Neural crest cell (in vitro differentiated cells): ENCODE data around the gene ACD. TPM values are rescaled to one million over a fixed set of nuclear protein-coding genes. Genes with fewer than 3 reads are reported as not detected.

ENCODE experiments used
- DNase-seq: peaks from one replicate; pipeline ENCODE4 v3.0.0; 2021; ENCODE audit warnings: low read depth, mixed read lengths, low spot score
- H3K27ac Mint-ChIP-seq: one replicate; pipeline ENCODE4 v1.8.0; 2021; ENCODE audit warnings: mild to moderate bottlenecking, mixed read lengths; ENCODE audit not compliant: unreplicated experiment
- H3K27me3 Mint-ChIP-seq: 2 replicates; pipeline ENCODE4 v1.8.0; 2021; ENCODE audit warnings: low read depth, mild to moderate bottlenecking, mixed read lengths
- H3K36me3 Mint-ChIP-seq: 2 replicates; pipeline ENCODE4 v1.8.0; 2021; ENCODE audit warnings: low read depth, mild to moderate bottlenecking, mixed read lengths
- H3K4me1 Mint-ChIP-seq: 2 replicates; pipeline ENCODE4 v1.8.0; 2021; ENCODE audit warnings: mixed read lengths
- H3K4me3 Mint-ChIP-seq: one replicate; pipeline ENCODE4 v1.8.0; 2021; ENCODE audit warnings: mild to moderate bottlenecking, mixed read lengths
- H3K9me3 Mint-ChIP-seq: 2 replicates; pipeline ENCODE4 v1.8.0; 2021; ENCODE audit warnings: mixed read lengths
- long read RNA-seq: library from polyadenylated mRNA; unstranded; transcript quantifications from one replicate; pipeline ENCODE4 v2.0.0, GENCODE V29; 2020
- total RNA-seq: library from RNA; stranded (reverse); gene quantifications from 2 replicates; pipeline ENCODE4 v1.2.1, GENCODE V29; 2021
- TF ChIP-seq, protein P1 (sequence below): fragments of 200-600 bp; sonication (generic); conservative IDR thresholded peaks from 2 replicates; pipeline ENCODE4 v1.5.0; 2021; ENCODE audit warnings: antibody characterized with exemption, mild to moderate bottlenecking

Gene ACD
- 39.3 and 39.8 TPM in 2 replicates for total RNA-seq
- long read RNA-seq, result 0 reads

DNA sequence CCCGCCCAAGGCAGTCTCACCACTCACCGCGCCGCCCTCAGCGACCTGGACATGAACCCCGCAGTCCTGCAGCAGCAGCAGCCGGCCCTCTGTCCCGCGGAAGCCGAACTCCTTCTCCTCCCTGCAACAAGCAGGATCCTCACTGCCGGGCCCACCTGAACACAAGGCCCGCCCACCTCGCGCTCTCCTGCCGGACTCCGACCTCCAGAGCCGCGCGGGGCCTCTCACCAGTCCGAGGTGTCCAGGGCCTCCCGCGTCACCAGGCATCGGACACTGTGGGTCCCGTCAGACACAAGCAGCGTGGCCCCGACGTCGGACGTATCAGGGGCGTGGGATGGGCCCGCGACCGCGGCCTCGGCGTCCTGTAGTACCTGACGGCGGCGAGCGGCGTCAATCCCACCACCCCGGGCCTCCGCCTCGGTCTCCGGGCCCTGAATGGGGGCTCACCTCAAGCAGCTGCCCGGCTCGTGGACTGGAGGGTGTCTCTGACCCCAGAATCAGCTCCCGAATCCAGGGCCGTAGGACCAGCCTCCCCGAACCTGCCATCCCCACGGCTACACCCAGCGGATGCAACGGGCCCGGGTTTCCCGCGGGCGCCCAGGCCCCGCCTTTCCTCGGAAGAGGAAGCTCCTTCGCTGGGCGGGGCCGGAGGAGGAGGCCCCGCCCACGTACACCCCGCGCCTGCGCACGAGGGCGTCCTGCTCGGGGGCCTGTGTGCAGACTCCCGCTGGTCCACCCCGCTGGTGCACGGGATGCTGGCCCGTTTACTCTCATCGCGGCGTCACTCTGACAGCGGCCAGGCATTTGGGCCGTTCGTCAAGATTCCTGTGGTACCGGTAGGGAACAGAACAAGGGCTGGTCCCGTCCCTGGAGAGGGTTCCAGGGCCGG is at the start of gene ACD:
TSS of gene ACD (minus strand) at position 586 of the 889 bp plus-strand sequence. CDS start at position 546, 40 bp downstream.
- no peaks in the 10 kb centered on the region for H3K9me3 Mint-ChIP-seq
- peak within 1 kb of the TSS; percentile 98 for H3K4me3 Mint-ChIP-seq
- H3K36me3 Mint-ChIP-seq, result peaks cover 3% of the 10 kb centered on the region
- peaks cover 19% of the 10 kb centered on the region for H3K27me3 Mint-ChIP-seq
- peak; percentile 88 for DNase-seq
- peak within 1 kb of the TSS; percentile 96 for H3K27ac Mint-ChIP-seq
- TF ChIP-seq, protein P1, sequence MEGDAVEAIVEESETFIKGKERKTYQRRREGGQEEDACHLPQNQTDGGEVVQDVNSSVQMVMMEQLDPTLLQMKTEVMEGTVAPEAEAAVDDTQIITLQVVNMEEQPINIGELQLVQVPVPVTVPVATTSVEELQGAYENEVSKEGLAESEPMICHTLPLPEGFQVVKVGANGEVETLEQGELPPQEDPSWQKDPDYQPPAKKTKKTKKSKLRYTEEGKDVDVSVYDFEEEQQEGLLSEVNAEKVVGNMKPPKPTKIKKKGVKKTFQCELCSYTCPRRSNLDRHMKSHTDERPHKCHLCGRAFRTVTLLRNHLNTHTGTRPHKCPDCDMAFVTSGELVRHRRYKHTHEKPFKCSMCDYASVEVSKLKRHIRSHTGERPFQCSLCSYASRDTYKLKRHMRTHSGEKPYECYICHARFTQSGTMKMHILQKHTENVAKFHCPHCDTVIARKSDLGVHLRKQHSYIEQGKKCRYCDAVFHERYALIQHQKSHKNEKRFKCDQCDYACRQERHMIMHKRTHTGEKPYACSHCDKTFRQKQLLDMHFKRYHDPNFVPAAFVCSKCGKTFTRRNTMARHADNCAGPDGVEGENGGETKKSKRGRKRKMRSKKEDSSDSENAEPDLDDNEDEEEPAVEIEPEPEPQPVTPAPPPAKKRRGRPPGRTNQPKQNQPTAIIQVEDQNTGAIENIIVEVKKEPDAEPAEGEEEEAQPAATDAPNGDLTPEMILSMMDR, result no peak
- H3K4me1 Mint-ChIP-seq, result peaks cover 20% of the 10 kb centered on the region

DNA sequence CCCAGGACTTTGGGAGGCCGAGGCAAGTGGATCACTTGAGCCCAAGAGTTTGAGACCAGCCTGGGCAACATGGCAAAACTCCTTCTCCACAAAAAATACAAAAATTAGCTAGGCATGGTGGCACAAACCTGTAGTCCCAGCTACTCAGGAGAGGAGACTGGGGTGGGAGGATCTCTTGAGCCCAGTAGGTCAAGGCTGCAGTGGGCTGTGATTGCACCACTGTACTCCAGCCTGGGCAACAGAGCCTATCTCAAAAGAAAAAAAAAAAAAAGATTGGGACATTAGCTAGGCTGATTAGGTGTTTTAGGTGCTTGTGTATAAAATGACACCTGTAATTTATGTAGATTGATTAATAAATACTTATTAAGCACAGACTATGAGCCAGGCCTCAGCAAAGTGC is 49.0 kb upstream of the ACD start:
- DNase-seq, result no peak
- no peaks in the 10 kb centered on the region for H3K9me3 Mint-ChIP-seq
- peaks cover 6% of the 10 kb centered on the region for H3K4me1 Mint-ChIP-seq
- TF ChIP-seq, protein P1, result no peak
- H3K36me3 Mint-ChIP-seq, result peaks cover 2% of the 10 kb centered on the region
- H3K27me3 Mint-ChIP-seq, result no peaks in the 10 kb centered on the region
- no peak overlapping the region for H3K27ac Mint-ChIP-seq
- no peak overlapping the region for H3K4me3 Mint-ChIP-seq

- Mint-ChIP-seq H3K4me1 (peaks cover under 1% of the 10 kb centered on the region), H3K27ac (no peak overlapping the region), H3K36me3 (peaks cover 2% of the 10 kb centered on the region), H3K4me3 (no peak overlapping the region), H3K9me3 (no peaks in the 10 kb centered on the region), H3K27me3 (no peaks in the 10 kb centered on the region)
- TF ChIP-seq, protein P1, result no peak
- DNase-seq, result no peak
Measured at GRCh38 chr16:67708368-67708771, 48.3 kb upstream of the ACD start.

GRCh38 chr16:67707790-67708189 is 47.7 kb upstream of the ACD start:
- H3K9me3 Mint-ChIP-seq, result no peaks in the 10 kb centered on the region
- H3K27ac Mint-ChIP-seq, result no peak overlapping the region
- H3K4me1 Mint-ChIP-seq, result no peaks in the 10 kb centered on the region
- H3K36me3 Mint-ChIP-seq, result peaks cover 2% of the 10 kb centered on the region
- H3K4me3 Mint-ChIP-seq, result no peak overlapping the region
- no peak for DNase-seq
- H3K27me3 Mint-ChIP-seq, result no peaks in the 10 kb centered on the region
- TF ChIP-seq, protein P1, result no peak

- Mint-ChIP-seq H3K27me3 (no peaks in the 10 kb centered on the region), H3K36me3 (peaks cover 2% of the 10 kb centered on the region), H3K4me3 (no peak overlapping the region), H3K27ac (no peak overlapping the region), H3K9me3 (no peaks in the 10 kb centered on the region), H3K4me1 (no peaks in the 10 kb centered on the region)
- DNase-seq, result no peak
- TF ChIP-seq, protein P1, result no peak
Measured at GRCh38 chr16:67707210-67707609, 47.1 kb upstream of the ACD start.
